Progenitor cell of endocrine pancreas (in vitro differentiated cells): ENCODE measurements around the gene C3orf49. TPM values are rescaled to one million over a fixed set of nuclear protein-coding genes. Genes with fewer than 3 reads are reported as not detected.

Experiments used
- DNase-seq: peaks from one replicate; pipeline ENCODE4 v3.0.0; 2021; ENCODE audit warnings: low spot score; ENCODE audit not compliant: unreplicated experiment
- H3K27ac Mint-ChIP-seq: 2 replicates; pipeline ENCODE4 v1.8.0; 2021; ENCODE audit warnings: mild to moderate bottlenecking, moderate library complexity, mixed read lengths
- H3K27me3 Mint-ChIP-seq: 2 replicates; pipeline ENCODE4 v1.8.0; 2021; ENCODE audit warnings: mixed read lengths
- H3K36me3 Mint-ChIP-seq: 2 replicates; pipeline ENCODE4 v1.8.0; 2022; ENCODE audit warnings: mixed read lengths; ENCODE audit not compliant: insufficient read depth
- H3K4me1 Mint-ChIP-seq: 2 replicates; pipeline ENCODE4 v1.8.0; 2021; ENCODE audit warnings: low read depth, mixed read lengths
- H3K4me3 Mint-ChIP-seq: 2 replicates; pipeline ENCODE4 v1.8.0; 2021; ENCODE audit warnings: low read depth, mild to moderate bottlenecking, moderate library complexity, mixed read lengths
- H3K9me3 Mint-ChIP-seq: 2 replicates; pipeline ENCODE4 v1.8.0; 2021; ENCODE audit warnings: low read depth, mixed read lengths
- CTCF ChIP-seq: fragments of 200-600 bp; sonication (generic); IDR thresholded peaks from one replicate; pipeline ENCODE4 v1.5.0; 2021; ENCODE audit warnings: antibody characterized with exemption, mild to moderate bottlenecking; ENCODE audit not compliant: unreplicated experiment
- total RNA-seq: library from RNA; stranded (reverse); gene quantifications from 2 replicates; pipeline ENCODE4 v1.2.1, GENCODE V29; 2021

Gene C3orf49
- total RNA-seq, 1 donor from 2014 or later = not detected

DNA sequence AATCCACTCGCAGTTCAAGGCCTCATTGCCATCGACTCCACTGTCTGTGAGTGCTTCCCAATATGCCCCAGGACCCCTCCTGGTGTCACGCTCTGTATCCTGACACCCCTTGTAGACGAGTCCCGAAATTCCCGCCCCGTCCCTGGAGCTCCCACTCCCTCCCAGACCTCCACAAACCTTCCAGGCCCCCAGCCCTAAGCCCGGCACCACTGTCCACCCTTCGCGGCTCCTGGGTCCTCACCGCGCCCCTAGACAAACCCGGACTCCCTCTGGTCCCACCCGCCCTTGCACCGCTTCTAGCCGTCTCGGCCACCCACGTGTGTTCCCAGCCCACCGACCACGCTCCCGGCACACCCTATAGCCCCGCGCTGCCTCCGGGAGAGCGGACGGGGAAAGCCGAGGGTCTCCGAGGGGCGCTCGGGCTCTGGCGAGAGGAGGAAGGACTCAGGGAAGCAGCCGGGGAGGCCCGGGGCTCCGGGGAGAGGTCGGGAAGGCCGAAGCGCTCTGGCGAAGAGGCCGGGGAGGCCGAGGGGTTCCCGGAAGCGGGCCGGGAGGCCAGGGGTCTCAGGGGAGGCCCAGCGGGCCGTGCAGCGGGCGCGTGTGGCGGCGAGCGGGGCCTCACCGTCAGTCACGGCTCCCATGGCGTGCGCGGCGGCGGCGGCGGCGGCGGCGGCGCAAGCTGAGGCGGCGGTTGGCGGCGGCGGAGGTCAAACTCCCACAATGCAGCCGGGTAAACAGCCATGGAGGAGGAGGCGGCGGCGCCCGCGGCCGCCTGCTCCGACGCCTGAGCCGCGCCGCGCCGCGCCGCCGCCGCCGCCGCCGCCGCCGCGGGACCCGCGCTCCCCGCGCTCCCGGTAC lies 44.3 kb downstream of the C3orf49 start, which contains the start of the genes ATXN7 and THOC7:
Gene ATXN7, plus strand, starts transcription at position 718 of the 858 bp plus-strand sequence. CDS start 48,732 bp downstream, outside the sequence.
Gene THOC7, minus strand, starts transcription at position 656 of the 858 bp plus-strand sequence. Its CDS starts 15 bp downstream, at position 641.
- peak within 1 kb of the TSS; percentile 98 for H3K27ac Mint-ChIP-seq

DNA sequence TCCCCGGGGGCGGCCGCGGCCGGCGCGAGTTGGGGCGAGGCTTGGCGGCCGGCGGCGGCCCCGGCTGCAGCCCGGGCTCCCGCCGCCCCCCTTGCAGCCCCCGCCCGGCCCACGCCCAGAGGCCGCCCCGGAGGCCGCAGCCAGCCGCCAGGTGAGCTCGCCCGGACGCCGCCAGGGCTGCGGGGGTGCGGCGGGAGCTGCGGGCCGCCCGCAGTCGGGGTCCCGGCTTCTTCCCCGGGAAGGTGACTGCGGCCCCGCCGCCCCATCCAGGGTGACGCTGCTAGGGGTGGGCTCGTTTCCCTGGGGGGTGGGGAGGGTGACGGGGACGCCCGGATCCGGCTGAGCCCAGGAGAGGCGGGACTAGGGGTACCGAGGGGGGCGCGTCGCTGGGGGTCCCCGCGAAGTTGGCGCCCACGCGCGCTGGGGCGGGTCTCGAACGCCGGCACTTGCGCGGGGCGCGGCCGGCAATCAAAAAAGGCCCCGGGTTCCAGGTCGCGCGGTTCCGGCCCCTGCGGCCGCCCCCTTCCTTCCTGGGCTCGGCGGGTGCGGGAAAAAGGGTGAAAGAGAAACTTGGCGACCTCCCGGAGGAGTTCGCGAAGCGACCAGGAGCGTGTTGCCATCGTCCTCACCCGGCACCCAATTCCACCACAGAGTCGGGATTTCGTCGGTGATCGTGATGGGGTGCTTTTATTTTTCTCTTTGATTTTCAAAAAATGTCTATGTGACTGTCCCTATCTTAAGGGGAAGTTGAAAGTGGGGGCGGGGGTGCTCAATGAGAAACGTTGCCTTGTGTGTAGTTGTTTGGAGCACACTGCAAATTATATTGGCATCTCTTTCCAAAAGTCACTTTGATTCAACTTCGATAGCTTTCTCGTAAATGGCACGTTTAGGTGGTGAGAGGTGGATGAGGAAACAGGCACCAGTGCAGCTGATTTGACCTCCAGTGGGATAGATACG lies 45.2 kb downstream of the C3orf49 start:
- peak; percentile 37 for DNase-seq
- no peak for TF ChIP-seq CTCF
- H3K27me3 Mint-ChIP-seq = no peaks in the 10 kb centered on the region
- H3K4me3 Mint-ChIP-seq = peak overlapping the region; percentile 90
- peak overlapping the region; percentile 96 for H3K27ac Mint-ChIP-seq
- peaks cover 10% of the 10 kb centered on the region for H3K36me3 Mint-ChIP-seq
- no peaks in the 10 kb centered on the region for H3K9me3 Mint-ChIP-seq
- peaks cover 29% of the 10 kb centered on the region for H3K4me1 Mint-ChIP-seq

More for the DNA sequence above, 44.3 kb downstream of the C3orf49 start, which contains the start of the genes ATXN7 and THOC7:
- peak; percentile 59 for DNase-seq
- TF ChIP-seq CTCF = no peak
- Mint-ChIP-seq H3K36me3 (peaks cover 10% of the 10 kb centered on the region), H3K4me3 (peak within 1 kb of the TSS; percentile 94), H3K4me1 (peaks cover 32% of the 10 kb centered on the region), H3K27me3 (no peaks in the 10 kb centered on the region), H3K9me3 (no peaks in the 10 kb centered on the region)

DNA sequence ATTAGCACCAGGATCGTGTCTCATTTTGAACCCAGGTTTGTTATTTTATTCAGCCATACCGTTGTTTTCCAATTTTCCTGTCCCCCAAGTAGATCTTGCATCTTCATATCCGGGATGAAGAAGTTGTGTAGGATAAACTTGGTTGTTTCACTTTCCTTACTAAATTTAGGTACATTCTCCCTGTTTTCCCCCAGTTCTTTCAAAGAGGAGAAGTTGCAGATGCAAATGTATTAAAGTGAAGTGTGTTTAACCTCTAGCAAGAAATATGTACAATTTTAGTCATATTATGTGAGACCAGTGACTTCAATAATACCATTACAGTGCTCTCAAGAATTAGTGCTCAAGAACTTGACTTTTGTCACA lies 45.8 kb downstream of the C3orf49 start:
- DNase-seq = no peak
- no peak for TF ChIP-seq CTCF
- Mint-ChIP-seq H3K27me3 (no peaks in the 10 kb centered on the region), H3K27ac (peak overlapping the region; percentile 96), H3K4me3 (peak overlapping the region; percentile 90), H3K36me3 (peaks cover 10% of the 10 kb centered on the region), H3K9me3 (no peaks in the 10 kb centered on the region), H3K4me1 (peaks cover 24% of the 10 kb centered on the region)

GRCh38 chr3:63867225-63867624 lies 48.1 kb downstream of the C3orf49 start:
- TF ChIP-seq CTCF = no peak
- H3K36me3 Mint-ChIP-seq = peaks cover 10% of the 10 kb centered on the region

More at GRCh38 chr3:63867225-63867624, 48.1 kb downstream of the C3orf49 start:
- Mint-ChIP-seq H3K4me3 (no peak overlapping the region), H3K4me1 (peaks cover 23% of the 10 kb centered on the region), H3K27ac (no peak overlapping the region), H3K9me3 (no peaks in the 10 kb centered on the region), H3K27me3 (no peaks in the 10 kb centered on the region)
- DNase-seq = no peak
